GM18508 (cell line): ENCODE results near the gene ANXA8L1.
"Not testable (repeated sequence)": the region's sequence is repeated elsewhere in the genome, so short reads cannot be mapped to it uniquely, and the experiment has no call there.

Source experiments
- ATAC-seq: cut with Tn5 transposase; IDR thresholded peaks from one replicate; pipeline ENCODE4 v1.9.1; 2021; ENCODE audit warnings: moderate number of reproducible peaks; ENCODE audit not compliant: insufficient read depth, unreplicated experiment

Gene ANXA8L1, protein sequence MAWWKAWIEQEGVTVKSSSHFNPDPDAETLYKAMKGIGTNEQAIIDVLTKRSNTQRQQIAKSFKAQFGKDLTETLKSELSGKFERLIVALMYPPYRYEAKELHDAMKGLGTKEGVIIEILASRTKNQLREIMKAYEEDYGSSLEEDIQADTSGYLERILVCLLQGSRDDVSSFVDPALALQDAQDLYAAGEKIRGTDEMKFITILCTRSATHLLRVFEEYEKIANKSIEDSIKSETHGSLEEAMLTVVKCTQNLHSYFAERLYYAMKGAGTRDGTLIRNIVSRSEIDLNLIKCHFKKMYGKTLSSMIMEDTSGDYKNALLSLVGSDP

DNA sequence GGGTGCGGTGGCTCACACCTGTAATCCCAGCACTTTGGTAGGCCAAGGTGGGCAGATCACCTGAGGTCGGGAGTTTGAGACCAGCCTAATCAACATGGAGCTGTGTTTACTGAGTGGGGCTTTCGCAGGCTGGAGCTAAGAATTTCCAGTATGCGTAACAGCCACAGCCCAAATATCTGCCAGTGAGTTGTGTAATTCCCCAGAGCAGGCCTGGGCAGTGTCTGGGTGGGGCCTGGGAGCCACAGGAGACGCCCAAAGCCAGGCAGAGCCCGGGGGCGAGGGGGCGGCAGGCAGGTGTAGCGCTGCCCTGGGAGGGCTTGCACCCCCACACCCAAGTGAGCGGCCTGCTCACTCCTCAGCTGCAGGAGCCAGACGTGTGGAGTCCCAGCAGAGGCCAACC, at the start of gene ANXA8L1:
Gene ANXA8L1 (plus strand): TSS at position 371 of the 400 bp plus-strand sequence. CDS start 76 bp downstream, outside the sequence.
- ATAC-seq = not testable (repeated sequence)

DNA sequence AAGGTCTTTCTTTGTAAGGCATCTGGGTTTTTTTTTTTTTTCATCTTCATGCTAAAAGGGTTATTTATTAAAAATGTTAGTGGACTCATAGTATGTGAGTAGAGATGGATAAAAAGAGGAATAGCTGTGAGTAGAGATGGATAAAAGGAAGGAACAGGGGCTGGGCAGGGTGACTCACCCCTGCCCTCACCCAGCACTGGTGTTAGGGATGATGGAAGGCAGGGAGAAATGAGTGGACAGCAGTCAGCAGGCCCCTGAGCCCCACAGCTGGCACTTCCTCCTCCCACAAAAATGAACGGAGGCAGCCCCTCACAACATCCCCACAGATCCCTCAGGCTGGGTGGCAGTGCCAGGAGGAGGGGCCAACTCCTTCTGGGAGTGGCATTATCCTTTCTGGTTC, 49.5 kb upstream of the ANXA8L1 start:
- ATAC-seq = no peak

DNA sequence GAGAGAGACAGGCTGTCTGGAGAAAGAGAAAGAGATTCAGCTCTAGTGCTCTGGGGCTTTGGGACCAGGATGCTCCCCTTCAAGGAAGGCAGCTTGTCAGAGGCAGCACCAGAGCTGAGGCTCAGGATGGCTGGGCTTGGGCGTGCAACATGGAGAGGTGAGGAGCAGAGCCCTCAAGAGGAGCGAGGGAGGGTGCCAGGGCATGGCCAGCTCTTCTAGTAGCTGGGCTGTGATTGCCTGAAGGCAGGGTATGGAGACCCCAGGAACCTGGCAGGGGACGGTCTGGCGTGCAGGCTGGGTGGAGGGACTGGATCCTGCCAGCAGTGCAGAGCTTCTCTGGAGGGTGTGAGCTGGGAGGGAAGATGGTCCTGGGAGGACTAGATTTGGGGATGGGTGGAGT, 48.6 kb upstream of the ANXA8L1 start:
- no peak for ATAC-seq

DNA sequence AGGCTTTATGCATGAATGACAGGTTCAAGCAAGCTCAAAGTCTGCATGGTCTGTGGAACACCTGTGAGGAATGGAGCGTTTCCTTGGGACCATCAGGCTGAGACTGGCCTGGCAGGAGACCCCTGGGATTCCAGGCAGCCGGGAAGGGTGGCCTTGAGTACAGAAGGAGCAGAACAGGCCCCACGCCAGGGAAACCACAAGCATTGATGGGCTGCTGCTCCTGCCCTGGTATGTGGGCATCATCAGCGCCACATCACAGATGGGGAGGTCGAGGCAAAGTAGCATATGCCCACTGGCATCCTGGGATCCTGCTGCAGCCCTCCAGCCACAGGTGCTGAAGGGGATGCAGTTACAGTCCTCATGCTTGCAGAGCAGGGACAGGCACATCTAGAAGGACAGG, 47.9 kb upstream of the ANXA8L1 start:
- no peak for ATAC-seq

DNA sequence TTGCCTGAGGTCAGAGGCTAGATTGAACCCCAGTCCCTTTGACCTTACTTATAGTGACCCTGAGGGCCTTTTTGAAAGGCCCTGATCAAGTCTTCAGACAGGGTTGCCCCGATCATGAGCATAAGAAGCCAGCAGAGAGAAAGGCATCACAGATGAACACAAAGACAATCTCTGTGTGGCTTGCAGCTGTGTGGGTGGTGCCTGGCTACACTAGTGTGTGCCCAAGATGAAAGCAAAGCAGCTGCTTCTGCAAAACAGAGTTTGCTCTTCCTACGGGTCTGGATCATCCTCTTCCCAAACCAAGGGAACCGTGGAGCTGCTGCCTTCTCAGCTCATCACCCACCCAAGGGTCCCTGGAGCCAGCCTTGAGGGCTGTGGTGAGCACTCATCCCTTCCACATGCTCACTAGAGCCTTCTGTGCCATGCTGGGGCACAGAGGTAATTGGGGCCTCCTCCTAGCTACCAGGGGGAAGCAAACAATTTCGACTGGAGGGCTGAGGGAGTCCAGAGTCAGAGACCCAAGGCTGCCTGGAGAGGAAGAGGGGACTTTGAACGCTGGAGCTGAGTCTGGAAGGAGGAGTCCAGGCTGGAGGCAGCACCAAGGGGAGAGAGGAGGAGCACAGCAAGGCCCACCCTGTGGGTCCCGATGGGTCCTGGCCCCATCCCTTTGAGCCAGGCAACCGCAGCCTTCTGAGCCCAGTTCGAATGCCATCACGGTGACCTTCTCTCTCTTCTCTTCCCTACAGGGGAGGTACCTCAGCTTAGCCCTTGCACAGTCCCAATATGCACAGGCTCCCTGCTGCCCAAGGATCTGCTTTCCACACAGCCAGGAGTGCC, 46.5 kb upstream of the ANXA8L1 start:
- ATAC-seq = no peak

DNA sequence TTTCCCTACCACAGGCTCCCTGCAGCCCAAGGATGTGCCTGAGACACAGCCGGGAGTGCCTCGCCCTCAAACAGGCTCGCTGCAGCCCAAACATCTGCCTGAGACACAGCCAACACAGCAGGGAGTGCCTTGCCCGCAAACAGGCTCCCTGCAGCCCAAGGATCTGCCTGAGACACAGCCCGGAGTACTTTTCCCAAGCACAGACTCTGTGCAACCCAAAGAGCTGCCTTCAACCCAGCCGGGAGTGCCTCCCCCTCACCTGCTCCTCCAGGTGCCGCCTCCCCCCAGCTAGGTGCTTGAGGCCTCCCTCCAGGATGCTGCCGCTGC, 45.9 kb upstream of the ANXA8L1 start:
- ATAC-seq = no peak

DNA sequence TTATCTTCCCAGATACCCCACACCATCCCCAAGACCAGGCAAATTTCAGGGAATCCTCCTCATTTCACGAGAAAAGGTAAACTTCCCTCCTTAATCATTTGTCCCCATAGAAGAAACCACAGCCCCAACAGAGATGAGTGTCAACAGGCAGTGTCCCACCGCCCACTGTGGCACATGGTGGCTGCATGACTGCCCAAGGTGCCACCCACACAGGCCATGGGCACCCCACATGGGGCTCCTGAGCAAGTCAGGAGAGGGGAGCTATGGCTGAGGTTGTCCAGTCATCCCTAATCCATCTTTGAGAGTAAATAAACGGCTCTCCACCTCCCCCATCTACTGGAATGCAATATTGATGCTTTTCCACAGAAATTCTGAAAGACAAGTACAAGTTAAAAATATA, 44.7 kb upstream of the ANXA8L1 start:
- ATAC-seq = no peak

DNA sequence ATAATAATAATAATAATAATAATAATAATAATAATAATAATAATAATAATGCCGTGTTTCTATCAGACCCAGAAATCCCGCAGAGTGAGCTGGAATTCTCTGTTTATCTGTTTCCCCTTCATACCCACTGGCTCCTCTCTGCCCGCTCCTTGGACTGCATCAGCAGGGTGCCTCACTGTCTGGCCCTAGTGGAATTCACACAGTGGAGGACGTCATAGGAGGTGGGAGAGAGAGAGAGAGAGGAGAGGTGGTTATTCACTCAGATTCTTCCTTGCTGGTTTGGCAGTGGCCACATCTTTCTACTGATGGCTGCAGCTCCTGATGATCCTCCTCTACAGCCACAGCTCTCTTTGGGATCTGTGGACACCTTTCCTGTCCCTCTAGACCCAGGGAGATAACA, 10.1 kb upstream of the ANXA8L1 start:
- ATAC-seq = not testable (repeated sequence)

DNA sequence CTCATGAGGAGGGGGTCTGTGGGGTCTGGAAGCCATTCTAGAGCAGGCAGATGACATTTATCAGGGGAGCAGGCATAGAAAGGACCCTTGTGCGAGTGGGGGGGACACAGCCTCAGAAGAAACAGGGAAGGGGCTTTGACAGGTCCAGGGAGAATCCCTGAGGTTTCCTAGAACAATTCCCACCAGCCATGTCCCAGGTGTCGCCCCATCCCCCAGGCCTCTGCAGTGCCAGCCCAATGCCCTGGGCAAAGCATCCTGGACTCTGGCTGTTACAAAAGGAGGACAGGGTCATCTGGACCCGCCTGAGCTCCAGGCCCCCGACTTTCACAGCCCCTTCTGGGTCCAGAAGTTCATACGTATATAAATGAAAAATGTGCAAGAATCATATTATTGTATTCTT, 8.4 kb upstream of the ANXA8L1 start:
- ATAC-seq = not testable (repeated sequence)

DNA sequence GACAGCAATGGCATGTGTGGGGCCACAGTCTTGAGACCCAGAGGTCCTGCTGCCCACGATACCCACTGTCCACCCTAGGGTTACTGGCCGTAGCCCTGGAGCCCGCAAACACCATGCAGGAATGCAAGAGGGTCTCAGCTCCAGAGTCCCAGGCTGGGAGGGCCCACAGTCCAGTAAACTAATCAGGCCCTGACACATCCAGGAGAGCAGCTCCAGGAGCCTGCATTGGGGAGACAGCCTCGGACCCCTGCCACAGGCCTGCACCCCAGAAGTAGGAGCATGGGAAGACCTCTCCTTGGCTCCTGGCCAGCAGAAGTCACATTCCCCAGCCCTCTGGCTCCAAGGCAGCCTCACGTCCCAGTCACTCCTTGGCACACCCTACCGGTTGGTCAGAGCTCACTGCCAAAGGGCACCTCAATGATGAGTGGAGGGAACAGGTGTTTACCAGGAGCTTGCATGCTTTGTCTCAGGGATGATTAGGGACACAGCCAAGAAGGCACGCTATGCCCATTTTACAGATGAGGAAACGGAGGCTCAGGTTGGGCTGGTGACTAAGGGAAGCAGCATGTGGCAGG, 7.8 kb upstream of the ANXA8L1 start:
- not testable (repeated sequence) for ATAC-seq

DNA sequence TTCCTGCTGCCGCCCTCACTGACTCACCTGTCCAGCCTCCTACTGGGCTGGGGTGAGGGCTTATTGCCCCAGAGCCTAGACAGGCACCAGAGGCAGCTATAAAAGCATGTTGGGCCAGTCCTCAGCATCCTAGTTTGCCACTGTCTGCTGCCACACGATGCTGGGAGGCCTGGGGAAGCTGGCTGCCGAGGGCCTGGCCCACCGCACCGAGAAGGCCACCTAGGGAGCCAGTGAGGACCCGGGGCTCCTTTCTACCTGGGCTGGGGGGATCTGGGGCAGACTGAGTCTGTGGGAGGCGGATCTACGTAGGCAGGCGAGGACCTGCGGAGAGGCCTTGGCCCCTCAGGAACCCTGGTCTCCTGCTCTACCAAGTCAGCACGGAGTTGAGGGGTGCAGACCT, 6.6 kb upstream of the ANXA8L1 start:
- ATAC-seq = not testable (repeated sequence)

DNA sequence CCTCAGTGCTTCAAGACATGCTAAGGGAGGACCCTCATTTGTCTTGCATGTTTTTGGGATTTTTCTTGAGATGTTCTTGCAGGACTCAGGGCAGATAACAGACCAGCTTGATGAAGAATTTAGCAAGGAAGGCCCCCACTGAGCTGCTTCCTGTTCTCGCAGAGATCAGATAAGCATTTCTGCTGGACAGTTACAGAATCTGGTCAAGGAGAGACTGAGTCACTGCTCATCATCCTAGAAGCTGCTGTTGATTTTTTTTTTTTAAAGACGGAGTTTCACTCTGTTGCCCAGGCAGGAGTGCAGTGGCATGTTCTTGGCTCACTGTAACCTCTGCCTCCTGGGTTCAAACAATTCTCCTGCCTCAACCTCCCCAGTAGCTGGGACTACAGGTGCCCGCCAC, 1.2 kb upstream of the ANXA8L1 start:
- ATAC-seq = not testable (repeated sequence)

DNA sequence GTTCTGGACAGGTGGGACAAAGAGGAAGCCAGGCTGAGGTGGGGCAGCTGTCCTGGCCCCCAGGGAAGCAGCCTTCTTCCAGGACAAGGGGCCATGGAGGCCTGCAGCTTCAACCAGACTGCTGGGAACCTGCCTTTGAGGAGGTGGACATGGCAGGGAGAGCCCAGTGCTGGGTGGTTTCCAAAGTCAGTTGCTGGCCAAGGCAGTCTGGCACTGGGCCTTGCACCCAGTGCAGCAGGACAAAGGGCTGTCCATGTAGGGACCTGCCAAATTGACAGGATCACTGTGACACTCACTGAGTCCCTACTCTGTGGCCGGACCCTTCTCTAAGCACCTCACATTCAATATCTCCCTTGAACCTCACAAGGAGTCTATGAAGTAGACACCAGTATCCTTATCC, 1.4 kb downstream of the ANXA8L1 start:
- not testable (repeated sequence) for ATAC-seq

DNA sequence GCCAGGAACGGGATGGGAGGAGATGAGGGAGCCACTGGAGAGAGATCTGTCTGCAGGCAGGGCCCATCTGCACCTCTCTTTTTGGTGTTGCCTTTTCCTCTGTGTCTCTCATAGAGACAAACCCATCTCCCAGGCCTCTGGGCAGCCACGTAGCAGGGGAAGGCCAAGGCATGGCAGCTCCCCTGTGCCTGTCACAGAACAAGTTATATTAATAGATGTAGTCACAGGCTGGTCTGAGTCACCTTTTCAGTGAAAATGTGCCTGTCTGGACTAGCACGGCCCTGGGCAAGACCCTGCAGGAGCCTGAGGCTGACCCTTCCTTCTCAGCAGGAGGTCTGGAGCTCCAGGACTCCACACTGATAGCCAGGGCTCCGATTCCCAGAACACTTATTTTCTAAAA, 2.1 kb downstream of the ANXA8L1 start:
- ATAC-seq = not testable (repeated sequence)

DNA sequence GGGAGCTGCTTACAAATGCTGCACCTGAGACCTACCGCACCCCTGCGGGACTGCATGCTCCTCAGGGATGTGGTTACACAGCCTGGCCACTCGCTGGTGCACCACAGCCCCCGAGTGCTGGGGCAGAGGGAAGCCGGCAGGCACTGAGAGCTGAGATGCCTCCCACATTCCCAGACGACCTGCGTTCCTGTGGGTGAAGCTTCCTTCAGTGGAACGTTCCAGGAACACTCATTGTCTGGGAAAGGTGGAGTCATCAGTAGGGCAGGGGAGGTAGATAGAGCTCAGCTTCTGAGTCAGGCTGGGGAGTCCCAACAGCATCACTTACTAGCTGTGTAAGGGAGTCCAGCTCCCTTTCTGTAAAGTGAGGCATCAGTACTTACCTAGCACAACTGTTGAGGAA, 2.5 kb downstream of the ANXA8L1 start:
- not testable (repeated sequence) for ATAC-seq

DNA sequence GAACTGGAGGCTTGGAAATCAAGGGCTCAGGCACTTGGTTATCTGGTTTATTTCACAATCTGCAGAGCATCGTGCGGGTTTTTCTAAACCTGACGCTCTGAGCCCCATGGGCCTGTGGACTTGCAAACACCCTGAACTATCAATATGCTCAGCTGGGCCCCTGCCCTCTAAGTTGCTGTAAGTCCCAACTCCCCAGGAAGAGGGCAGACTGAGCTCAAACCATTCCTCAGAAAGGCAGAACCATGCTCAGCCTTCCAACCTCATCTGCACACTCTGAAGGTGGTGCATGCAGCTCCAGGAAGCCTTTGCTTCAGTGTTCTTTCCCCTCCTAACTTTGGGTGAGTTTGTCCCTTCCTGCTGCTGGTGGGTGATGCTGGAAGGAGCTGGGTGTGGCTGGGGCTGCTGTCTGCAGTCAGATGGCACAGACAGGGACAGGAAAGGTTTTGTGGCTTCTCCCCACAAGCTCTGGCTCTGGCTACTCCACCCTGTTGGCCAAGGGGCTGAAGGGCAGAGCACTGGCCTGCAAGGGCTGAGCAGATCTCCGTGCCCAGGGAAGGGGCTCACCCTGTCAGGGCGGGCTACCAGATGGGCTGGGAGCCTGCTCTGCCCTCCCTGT, 3.8 kb downstream of the ANXA8L1 start:
- ATAC-seq = not testable (repeated sequence)

DNA sequence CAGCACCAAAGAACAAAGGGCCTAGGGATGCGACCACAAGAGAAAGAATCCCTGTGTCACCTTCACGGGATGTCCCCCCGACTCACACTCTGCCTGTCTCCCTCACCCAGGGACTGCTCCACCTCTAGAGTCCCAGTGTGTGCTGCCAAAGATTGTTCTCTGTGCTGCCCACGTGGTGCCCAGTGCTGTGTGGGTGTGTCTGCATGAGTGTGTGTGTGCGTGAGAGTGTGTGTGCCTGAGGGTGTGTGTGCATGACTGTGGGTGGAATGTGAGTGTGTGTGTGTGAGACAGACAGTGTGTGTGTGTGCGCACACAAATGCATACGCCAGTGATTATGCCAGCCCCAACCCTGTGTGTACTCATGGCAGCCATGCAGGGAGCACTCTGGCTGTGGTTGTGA, 10.3 kb downstream of the ANXA8L1 start:
- not testable (repeated sequence) for ATAC-seq

DNA sequence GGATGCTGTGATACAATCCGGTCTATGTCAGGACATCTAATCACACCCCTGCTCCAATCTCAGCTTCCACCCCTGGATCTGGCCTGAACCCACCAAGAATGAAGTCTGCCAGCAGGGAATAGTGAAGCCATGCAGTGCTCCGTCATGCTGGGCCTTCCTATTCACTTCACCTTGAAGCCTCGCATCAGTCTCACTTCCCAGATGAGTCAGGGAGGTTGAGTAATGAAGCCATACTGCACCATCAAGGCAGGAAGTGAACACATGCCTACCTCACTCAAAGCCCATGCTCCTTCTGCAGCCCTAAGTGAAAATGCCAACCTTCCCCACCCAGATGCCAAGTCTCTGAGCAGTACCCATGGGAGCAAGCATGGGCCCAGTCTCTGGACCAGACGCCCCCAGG, 11.1 kb downstream of the ANXA8L1 start:
- not testable (repeated sequence) for ATAC-seq

DNA sequence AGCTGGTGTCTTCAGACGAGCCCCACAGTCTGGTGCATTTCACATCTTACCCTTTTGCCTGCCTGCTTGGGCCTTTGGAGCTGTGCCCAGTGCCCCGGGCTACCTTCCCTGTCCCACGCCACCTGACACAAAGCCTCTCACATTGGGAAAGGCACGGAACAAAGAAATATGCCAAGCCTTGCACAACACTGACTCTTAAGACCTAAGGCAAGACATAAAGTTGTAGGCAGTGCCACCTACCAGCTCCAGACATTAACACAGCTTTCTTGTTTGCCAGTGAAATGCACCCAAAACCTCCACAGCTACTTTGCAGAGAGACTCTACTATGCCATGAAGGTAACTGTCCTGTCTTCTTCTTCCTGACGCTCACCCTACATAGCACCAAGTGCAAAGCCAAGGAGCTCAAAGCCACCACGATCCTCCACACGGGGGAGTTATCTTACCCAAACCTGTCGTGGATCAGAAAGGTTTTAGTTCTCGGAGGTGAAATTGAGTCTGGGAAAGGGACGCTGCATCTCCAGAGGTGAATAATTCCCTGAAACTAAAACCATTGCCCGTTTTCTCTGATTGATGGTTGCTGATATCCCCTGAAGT, 11.8 kb downstream of the ANXA8L1 start:
- ATAC-seq = not testable (repeated sequence)

DNA sequence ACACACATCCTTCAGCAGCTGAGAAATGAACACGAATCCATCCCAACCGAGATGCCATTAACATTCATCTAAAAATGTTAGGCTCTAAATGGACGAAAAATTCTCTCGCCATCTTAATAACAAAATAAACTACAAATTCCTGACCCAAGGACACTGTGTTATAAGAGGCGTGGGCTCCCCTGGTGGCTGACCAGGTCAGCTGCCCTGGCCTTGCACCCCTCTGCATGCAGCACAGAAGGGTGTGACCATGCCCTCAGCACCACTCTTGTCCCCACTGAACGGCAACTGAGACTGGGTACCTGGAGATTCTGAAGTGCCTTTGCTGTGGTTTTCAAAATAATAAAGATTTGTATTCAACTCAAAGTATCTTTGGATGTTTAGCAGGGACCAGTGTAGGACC, 15.8 kb downstream of the ANXA8L1 start:
- ATAC-seq = not testable (repeated sequence)
